ENCODE measurements around the gene FGB. TPM values are rescaled to one million over a fixed set of nuclear protein-coding genes. Genes with fewer than 3 reads are reported as not detected.

The FGB gene
- total RNA-seq, 2 donors from 2014 or later = not detected

DNA sequence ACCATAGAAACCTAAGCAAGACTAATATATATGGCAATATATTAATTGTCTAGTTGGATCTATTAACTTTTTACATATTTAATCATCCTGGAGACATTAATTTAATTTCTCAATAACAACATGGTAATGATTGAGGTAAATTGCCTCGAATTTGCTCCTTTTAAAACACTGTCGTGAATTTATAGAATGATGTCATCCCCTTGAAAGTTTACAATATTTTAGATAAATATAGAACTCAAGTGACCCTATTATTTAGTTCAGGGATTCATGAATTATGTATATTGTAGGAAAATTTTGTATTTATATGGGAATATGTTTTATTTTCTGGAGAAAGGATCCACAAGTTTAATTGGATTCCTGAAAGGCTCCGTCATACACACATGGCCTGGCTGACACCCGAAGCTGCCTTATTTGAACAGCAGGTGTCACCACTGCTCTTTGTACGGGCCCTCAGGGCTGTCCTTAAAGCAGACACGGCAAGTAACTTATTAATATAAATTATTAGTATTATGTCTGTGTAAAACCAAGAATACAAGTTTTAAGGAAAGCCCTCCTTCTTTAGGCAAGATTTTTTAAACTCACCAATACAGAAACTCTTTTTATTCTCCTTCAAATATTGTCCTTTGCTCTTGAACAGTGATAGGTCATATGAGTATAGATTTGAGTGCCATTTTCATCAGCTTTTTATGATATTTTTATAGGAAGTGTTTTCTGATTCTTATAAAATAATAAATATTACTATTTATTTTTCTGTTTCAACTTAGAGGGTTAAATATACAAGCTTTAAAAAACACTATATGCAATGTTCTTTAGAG lies 10.7 kb upstream of the FGB start:
- H3K9me3 Mint-ChIP-seq = no peaks in the 10 kb centered on the region
- H3K4me1 Mint-ChIP-seq = peaks cover 14% of the 10 kb centered on the region
- H3K4me3 Mint-ChIP-seq = no peak overlapping the region
- peak; percentile 46 for ATAC-seq (replicated peaks)
- no peaks in the 10 kb centered on the region for H3K27me3 Mint-ChIP-seq
- peaks cover 21% of the 10 kb centered on the region for H3K36me3 Mint-ChIP-seq (ENCODE audit: low read depth)
- H3K27ac Mint-ChIP-seq = no peak overlapping the region

DNA sequence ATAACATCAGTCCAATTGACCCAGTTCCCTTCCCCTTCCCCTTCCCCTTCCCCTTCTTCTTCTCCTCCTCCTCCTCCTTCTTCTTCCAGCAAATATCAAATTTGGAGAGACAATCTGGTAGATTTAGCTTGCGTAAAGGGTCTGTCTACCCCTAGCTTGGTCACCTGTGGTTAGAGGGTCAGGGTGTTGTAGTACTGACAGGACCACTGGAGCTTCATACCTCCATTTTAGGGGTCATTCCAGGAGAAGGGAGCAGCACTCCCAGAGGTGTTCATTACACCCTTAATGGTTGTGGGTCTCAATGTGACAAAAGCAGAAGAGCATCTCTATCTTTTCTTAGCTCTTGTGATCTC lies 3.7 kb upstream of the FGB start:
- Mint-ChIP-seq H3K9me3 (no peaks in the 10 kb centered on the region), H3K36me3 (ENCODE audit: low read depth) (no peaks in the 10 kb centered on the region), H3K27me3 (peaks cover 3% of the 10 kb centered on the region), H3K4me3 (no peak overlapping the region), H3K4me1 (no peaks in the 10 kb centered on the region), H3K27ac (no peak overlapping the region)
- ATAC-seq (replicated peaks) = no peak

DNA sequence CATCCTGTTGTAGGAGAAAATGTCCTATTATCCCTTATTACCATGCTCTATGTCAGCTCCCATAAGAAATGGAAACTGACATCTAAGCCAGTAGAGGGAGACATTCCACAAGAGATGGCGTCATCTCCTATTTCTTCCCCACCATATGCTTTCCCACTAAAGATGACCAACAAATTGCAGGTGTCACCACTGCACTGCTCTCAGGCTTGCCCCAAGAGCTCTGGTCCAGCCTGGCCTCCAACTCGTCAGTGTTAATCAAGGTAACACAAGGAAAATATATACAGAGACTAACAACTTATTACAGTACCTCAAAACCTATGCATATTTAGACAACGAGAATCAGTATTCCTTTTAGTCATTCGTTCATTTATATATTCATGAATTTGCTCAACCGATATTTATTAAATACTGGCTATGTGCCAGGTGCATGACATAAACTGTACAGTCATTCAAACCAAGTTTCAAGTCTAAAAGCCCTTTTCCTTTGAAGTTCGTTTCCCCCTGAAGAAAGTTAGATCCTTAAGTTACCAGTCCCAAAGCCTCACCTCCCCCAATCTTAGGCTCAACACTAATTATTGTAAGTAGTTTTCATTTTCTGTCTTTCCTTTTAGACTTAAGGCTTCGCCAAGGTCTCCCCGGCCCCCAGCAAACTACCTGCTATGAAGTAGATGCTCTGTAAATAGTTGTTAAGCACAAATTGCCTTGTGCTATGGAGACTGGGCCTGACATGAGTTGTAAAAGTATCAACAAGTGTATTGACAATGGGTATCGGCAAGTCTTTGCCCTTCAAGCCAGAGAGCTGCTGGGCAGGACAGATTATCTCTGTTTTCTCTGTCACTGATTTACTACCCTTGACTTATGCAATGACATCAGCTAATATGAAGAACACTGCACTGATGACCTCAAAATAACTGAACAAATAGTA lies 3.1 kb upstream of the FGB start:
- Mint-ChIP-seq H3K27me3 (peaks cover 3% of the 10 kb centered on the region), H3K9me3 (no peaks in the 10 kb centered on the region), H3K27ac (no peak overlapping the region), H3K4me1 (no peaks in the 10 kb centered on the region), H3K4me3 (no peak overlapping the region), H3K36me3 (ENCODE audit: low read depth) (no peaks in the 10 kb centered on the region)
- ATAC-seq (replicated peaks) = peak; percentile 28

DNA sequence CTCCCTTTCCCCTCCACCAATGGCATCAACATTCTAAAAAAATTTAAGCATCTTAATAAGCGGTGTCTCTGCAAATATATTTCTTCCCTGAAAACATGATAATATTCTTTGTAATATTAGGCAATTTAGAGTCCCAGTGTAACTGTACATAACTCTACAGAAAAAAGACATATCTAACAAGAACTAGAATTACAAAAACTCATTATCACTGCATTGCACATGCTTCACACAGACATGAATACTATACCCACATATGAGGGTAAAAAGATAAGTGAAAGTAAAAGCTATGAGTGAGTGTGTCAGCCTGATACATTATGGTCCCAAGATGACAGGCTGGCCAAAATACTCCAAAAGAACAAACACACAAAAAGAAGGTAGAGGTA lies 2.4 kb upstream of the FGB start:
- H3K9me3 Mint-ChIP-seq = no peaks in the 10 kb centered on the region
- H3K27me3 Mint-ChIP-seq = peaks cover 3% of the 10 kb centered on the region
- no peak for ATAC-seq (replicated peaks)
- no peak overlapping the region for H3K27ac Mint-ChIP-seq
- H3K36me3 Mint-ChIP-seq (ENCODE audit: low read depth) = no peaks in the 10 kb centered on the region
- H3K4me1 Mint-ChIP-seq = no peaks in the 10 kb centered on the region
- H3K4me3 Mint-ChIP-seq = no peak overlapping the region

DNA sequence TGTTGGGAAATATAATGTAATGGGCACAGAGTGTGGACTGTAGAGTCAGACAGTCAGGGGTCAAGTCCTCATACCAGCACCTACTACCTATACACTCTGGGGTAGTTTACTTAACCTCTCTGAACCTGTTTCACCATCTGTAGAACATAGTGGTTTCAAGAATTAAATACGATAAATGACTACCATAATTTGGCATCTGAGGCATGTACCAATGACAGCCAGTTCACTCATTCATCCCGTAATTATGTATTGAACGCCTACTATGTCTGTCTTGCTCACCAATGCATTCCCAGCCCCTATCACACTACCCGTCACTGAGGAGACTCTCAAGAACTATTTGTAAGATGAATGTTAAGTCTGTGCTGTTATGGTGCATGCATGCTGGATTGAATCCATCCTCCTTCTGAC lies 2.0 kb upstream of the FGB start:
- no peaks in the 10 kb centered on the region for H3K9me3 Mint-ChIP-seq
- ATAC-seq (replicated peaks) = no peak

DNA sequence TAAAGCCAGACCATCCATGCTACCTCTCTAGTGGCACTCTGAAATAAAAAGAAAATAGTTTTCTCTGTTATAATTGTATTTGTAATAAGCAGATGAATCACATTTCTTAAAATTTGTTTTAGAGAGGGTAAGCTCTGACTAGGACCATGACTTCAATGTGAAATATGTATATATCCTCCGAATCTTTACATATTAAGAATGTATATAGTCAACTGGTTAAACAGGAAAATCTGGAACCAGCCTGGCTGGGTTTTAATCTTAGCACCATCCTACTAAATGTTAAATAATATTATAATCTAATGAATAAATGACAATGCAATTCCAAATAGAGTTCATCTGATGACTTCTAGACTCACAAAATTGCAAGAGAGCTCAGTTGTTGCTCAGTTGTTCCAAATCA lies 1.5 kb downstream of the FGB start:
- no peaks in the 10 kb centered on the region for H3K36me3 Mint-ChIP-seq (ENCODE audit: low read depth)
- H3K27ac Mint-ChIP-seq = no peak overlapping the region
- no peak for ATAC-seq (replicated peaks)
- no peak overlapping the region for H3K4me3 Mint-ChIP-seq
- no peaks in the 10 kb centered on the region for H3K4me1 Mint-ChIP-seq
- H3K27me3 Mint-ChIP-seq = peaks cover 3% of the 10 kb centered on the region
- H3K9me3 Mint-ChIP-seq = no peaks in the 10 kb centered on the region

More for the DNA sequence above, 2.0 kb upstream of the FGB start:
- Mint-ChIP-seq H3K27me3 (peaks cover 3% of the 10 kb centered on the region), H3K4me1 (no peaks in the 10 kb centered on the region), H3K4me3 (no peak overlapping the region), H3K27ac (no peak overlapping the region), H3K36me3 (ENCODE audit: low read depth) (no peaks in the 10 kb centered on the region)

DNA sequence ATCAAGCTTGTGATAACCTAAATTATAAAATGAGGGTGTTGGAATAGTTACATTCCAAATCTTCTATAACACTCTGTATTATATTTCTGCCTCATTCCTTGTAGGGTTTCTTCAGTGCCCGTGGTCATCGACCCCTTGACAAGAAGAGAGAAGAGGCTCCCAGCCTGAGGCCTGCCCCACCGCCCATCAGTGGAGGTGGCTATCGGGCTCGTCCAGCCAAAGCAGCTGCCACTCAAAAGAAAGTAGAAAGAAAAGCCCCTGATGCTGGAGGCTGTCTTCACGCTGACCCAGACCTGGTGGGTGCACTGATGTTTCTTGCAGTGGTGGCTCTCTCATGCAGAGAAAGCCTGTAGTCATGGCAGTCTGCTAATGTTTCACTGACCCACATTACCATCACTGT lies 2.9 kb downstream of the FGB start:
- H3K27me3 Mint-ChIP-seq = peaks cover 3% of the 10 kb centered on the region
- no peak for ATAC-seq (replicated peaks)
- H3K4me1 Mint-ChIP-seq = no peaks in the 10 kb centered on the region
- H3K9me3 Mint-ChIP-seq = no peaks in the 10 kb centered on the region
- no peak overlapping the region for H3K4me3 Mint-ChIP-seq
- H3K36me3 Mint-ChIP-seq (ENCODE audit: low read depth) = no peaks in the 10 kb centered on the region
- H3K27ac Mint-ChIP-seq = no peak overlapping the region

DNA sequence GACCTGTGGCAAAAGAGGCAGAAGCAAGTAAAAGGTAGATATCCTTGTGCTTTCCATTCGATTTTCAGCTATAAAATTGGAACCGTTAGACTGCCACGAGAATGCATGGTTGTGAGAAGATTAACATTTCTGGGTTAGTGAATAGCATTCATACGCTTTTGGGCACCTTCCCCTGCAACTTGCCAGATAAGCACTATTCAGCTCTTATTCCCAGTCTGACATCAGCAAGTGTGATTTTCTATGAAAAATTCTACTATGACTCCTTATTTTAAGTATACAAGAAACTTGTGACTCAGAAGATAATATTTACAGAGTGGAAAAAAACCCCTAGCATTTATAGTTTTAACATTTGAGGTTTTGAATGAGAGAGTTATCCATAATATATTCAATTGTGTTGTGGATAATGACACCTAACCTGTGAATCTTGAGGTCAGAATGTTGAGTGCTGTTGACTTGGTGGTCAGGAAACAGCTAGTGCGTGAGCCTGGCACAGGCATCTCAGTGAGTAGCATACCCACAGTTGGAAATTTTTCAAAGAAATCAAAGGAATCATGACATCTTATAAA lies 3.9 kb downstream of the FGB start:
- H3K27me3 Mint-ChIP-seq = peaks cover 1% of the 10 kb centered on the region
- no peak overlapping the region for H3K27ac Mint-ChIP-seq
- no peak overlapping the region for H3K4me3 Mint-ChIP-seq
- no peaks in the 10 kb centered on the region for H3K4me1 Mint-ChIP-seq
- no peak for ATAC-seq (replicated peaks)
- no peaks in the 10 kb centered on the region for H3K9me3 Mint-ChIP-seq
- no peaks in the 10 kb centered on the region for H3K36me3 Mint-ChIP-seq (ENCODE audit: low read depth)

DNA sequence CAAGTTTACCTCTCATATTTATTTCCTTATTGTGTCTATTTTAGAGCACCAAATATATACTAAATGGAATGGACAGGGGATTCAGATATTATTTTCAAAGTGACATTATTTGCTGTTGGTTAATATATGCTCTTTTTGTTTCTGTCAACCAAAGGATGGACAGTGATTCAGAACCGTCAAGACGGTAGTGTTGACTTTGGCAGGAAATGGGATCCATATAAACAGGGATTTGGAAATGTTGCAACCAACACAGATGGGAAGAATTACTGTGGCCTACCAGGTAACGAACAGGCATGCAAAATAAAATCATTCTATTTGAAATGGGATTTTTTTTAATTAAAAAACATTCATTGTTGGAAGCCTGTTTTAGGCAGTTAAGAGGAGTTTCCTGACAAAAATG lies 6.2 kb downstream of the FGB start:
- Mint-ChIP-seq H3K27ac (no peak overlapping the region), H3K9me3 (no peaks in the 10 kb centered on the region), H3K36me3 (ENCODE audit: low read depth) (no peaks in the 10 kb centered on the region), H3K4me1 (no peaks in the 10 kb centered on the region), H3K27me3 (peaks cover 4% of the 10 kb centered on the region), H3K4me3 (no peak overlapping the region)
- no peak for ATAC-seq (replicated peaks)

DNA sequence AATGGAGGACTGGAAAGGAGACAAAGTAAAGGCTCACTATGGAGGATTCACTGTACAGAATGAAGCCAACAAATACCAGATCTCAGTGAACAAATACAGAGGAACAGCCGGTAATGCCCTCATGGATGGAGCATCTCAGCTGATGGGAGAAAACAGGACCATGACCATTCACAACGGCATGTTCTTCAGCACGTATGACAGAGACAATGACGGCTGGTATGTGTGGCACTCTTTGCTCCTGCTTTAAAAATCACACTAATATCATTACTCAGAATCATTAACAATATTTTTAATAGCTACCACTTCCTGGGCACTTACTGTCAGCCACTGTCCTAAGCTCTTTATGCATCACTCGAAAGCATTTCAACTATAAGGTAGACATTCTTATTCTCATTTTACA lies 6.8 kb downstream of the FGB start:
- Mint-ChIP-seq H3K27ac (no peak overlapping the region), H3K4me3 (no peak overlapping the region), H3K4me1 (no peaks in the 10 kb centered on the region), H3K9me3 (no peaks in the 10 kb centered on the region), H3K27me3 (peaks cover 4% of the 10 kb centered on the region), H3K36me3 (ENCODE audit: low read depth) (no peaks in the 10 kb centered on the region)
- ATAC-seq (replicated peaks) = no peak

DNA sequence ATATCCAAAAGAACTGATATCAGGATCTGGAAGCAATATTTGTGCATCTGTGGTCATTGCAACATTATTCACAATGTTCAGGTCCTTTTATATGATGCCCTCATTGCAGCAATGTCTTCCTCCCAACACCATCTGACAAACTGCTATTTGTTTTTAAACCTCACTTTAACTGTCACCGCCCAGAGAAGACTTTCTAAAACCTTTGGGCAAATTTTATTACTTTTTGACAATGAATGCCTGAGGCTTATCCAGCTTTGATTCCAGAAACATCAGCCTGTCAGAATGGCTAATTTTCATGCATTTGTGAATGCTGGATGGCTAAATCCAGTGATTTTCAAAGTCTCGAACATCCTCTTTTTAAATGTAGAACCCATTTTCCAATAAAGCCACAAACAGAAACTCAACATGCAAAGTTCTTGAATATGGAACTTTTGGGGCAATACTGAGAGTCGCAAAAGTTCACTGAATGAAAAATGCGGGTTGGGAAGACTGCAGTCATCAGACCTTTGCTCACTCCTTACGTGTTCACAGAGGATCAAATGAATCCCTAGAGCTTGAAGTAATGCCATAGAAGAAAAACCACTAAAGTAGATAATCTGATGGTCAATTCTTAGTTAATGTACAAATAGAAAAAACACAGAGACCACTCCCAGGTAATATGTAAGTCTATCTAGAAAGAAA lies 10.5 kb downstream of the FGB start:
- H3K4me1 Mint-ChIP-seq = no peaks in the 10 kb centered on the region
- no peak overlapping the region for H3K27ac Mint-ChIP-seq
- H3K9me3 Mint-ChIP-seq = no peaks in the 10 kb centered on the region
- no peak overlapping the region for H3K4me3 Mint-ChIP-seq
- H3K36me3 Mint-ChIP-seq (ENCODE audit: low read depth) = no peaks in the 10 kb centered on the region
- ATAC-seq (replicated peaks) = no peak
- H3K27me3 Mint-ChIP-seq = peaks cover 16% of the 10 kb centered on the region

DNA sequence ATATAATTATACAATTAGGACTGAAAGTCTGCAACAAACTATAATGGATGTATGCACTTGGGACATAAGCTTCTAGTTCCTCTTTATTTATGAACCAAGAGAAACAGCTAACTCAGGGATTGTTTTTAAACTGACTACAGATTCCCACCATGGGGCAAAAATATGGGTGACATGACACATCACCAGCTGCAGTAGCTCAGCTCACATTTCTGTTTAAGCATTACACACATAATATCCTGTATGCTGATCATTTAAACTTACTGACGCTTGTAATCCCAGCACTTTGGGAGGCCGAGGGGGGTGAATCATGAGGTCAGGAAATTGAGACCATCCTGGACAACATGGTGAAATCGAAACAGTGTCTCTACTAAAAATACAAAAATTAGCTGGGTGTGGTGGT lies 11.5 kb downstream of the FGB start:
- Mint-ChIP-seq H3K4me1 (no peaks in the 10 kb centered on the region), H3K9me3 (no peaks in the 10 kb centered on the region), H3K27ac (no peak overlapping the region), H3K4me3 (no peak overlapping the region), H3K27me3 (peaks cover 20% of the 10 kb centered on the region), H3K36me3 (ENCODE audit: low read depth) (no peaks in the 10 kb centered on the region)
- no peak for ATAC-seq (replicated peaks)

DNA sequence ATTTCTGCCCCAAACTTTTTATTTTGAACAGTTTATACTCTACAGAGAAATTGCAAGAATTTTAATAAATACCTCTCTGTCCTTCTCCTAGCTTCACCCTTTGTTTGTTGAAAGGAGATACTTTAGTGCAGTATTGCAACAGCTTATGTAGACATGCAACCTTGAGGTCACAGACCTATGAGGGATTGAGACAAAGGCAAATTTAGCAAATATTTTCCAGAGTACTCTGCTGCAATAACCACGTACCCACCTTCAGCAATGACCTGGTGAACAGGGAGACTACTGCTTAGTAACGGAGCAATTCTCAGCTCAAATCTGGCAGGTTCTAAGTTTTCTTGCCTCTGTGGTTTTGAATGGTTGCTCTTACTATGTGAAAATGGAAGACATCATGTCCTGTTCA lies 14.5 kb downstream of the FGB start:
- H3K4me3 Mint-ChIP-seq = no peak overlapping the region
- H3K36me3 Mint-ChIP-seq (ENCODE audit: low read depth) = no peaks in the 10 kb centered on the region
- H3K27ac Mint-ChIP-seq = no peak overlapping the region
- no peak for ATAC-seq (replicated peaks)
- H3K4me1 Mint-ChIP-seq = no peaks in the 10 kb centered on the region
- H3K9me3 Mint-ChIP-seq = no peaks in the 10 kb centered on the region
- peaks cover 22% of the 10 kb centered on the region for H3K27me3 Mint-ChIP-seq

DNA sequence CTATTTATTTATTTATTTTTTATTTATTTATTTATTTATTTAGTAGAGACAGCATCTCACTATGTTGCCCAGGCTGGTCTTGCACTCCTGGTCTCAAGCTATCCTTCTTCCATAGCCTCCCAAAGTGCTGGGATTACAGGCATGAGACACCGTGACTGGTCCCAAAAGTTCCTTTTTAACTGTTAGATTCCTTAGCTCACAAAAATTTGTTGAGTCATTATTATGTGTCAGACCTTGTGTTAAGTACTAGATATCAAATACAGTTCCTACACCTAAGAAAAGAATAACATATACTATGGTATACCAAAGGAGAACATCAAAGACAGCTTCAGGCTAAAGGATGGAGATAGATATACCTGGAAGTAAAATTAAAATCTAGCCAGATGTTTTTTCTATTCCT lies 16.1 kb downstream of the FGB start:
- Mint-ChIP-seq H3K36me3 (ENCODE audit: low read depth) (no peaks in the 10 kb centered on the region), H3K4me3 (no peak overlapping the region), H3K9me3 (no peaks in the 10 kb centered on the region), H3K27ac (no peak overlapping the region), H3K27me3 (peaks cover 22% of the 10 kb centered on the region), H3K4me1 (no peaks in the 10 kb centered on the region)
- ATAC-seq (replicated peaks) = no peak

Data from activated T-helper 17 cell treated with anti-CD3 and anti-CD28 coated beads, Interleukin-2, amount 50 U/mL, for 72 hours (primary cell).